GM18505 (cell line): ENCODE measurements around the gene VCP.
A peak's percentile ranks its signal among the peaks of the same experiment; 100 is the strongest.

Experiments
- ATAC-seq: cut with Tn5 transposase; IDR thresholded peaks from one replicate; pipeline ENCODE4 v1.9.1; 2021; ENCODE audit not compliant: unreplicated experiment
- POLR2A ChIP-seq: IDR thresholded peaks from 4 replicates; pipeline ENCODE4 v1.6.1; 2011; ENCODE audit warnings: borderline replicate concordance; ENCODE audit not compliant: insufficient read depth, insufficient read length; ENCODE audit errors: extremely low read depth

Gene VCP

DNA sequence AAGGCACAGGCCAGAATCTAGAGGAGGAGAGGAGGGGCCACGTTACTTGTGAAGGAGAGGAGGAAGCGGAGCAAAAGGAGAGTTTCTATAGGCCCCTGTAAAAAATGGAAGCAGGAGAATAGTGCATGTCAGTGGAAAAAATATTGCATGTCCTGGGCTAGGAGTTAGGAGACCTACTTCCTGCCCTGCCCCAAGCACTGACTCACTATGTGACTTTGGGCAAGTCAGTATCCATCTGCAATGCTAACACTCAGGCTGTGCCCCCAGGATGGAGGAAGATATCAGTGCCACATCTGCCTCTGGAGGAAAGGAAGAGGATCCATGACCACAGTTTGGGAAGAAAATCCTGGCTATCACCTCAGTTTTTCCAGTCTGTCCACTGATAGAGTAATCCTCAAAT lies 17.0 kb upstream of the VCP start:
- TF ChIP-seq POLR2A: no peak
- no peak for ATAC-seq

DNA sequence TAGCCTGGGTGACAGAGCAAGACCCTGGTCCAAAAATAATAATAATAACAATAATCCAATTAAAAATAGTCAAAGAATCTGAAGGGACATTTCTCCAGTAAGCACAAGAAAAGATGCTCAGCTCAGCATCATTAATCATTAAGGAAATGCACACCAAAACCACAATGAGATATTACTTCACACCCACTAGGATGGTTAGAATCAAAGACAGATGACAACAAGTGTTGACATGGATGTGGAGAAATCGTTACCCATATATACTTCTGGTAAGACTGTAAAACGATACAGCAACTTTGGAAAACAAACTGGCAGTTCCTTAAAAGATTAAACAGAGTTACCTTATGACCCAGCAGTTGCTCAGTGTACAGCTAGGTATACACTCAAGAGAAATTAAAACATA lies 12.7 kb upstream of the VCP start:
- no peak for ATAC-seq
- no peak for TF ChIP-seq POLR2A

DNA sequence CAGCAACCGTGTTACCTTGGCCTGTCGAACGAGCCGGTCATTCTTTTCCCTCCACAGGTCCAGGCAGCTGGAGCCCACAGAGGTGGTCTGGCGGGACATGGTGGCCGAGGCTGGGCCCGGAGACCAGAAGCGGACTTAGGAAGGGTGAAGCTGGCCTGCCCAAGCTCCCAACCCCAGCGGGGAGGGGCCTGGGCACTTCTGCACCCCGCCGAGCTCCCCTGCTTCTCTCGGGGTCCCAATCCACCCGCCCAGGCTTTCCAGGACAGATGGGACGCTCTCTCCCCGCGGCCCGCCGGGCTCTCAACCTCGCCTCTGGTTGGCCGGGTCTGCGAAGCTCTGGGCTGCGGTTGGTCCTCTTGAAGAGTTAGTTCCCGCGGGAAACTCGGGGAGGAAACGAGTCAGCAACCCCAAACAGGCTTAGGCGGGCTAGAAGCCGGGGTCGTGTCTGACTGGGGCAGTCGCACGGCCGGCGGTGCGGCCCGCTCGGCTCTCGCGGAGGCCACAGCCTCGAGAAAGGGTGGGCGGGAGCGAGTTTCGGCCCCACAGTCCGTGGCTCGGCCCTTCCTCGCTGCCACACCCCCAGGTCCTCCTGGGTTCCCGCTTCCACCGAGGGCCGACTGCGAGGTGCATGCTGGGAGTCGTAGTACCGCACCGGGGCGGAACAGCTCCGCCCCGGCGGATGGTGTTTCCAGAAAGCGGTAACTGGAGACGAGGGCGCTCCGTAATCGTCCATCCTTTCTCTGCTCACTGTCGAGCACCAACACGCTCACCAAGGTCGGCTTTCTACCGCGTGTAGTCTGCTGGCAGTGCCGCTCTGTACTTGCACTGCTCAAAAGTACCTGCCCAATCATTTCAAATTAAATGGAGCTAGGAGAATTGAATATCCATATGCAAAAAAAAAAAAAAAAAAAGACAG lies 7.3 kb upstream of the VCP start, which contains the start of gene FANCG:
TSS of gene FANCG (minus strand) at position 517 of the 916 bp plus-strand sequence. CDS start at position 99, 418 bp downstream.
- peak; percentile 73 for TF ChIP-seq POLR2A
- ATAC-seq: peak; percentile 85

DNA sequence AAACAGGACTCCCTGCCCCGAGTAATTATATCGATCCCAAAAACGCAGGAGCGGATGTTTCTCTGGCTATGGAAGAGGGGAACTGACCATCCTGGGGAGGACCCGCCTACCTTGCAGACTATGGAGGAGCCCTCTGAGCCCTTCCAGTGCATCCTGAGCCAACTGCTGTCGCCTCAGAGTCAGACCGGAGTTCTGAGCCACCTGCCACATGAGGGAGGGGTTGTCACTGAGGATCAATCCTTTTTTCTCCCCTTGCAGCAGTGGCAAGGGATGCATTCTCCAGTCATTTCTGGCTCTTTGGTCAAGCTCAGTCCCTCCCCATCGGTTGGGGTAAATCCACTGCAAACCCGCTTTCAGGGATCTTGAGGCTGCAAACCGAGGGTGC lies 6.6 kb upstream of the VCP start:
- no peak for ATAC-seq
- TF ChIP-seq POLR2A: no peak

DNA sequence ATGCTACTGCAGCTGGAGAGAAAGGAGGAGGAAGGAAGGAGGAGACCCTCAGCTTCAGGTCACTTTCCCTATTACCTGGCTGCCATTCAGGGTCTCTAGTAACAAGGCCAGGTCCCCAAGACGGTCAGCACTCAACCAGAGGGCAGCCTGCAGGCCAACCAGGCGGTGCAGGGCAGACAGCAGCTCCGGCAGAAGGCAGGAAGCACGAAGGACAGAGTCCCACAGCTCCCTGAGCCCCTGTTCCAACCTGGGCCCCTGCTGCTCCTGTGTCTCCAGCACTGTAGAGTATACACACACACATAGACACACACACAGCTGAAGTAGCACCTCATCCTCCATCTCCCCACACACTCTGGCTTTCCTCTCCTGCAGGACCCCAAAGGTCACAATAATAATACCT lies 5.6 kb upstream of the VCP start:
- no peak for TF ChIP-seq POLR2A
- ATAC-seq: no peak

DNA sequence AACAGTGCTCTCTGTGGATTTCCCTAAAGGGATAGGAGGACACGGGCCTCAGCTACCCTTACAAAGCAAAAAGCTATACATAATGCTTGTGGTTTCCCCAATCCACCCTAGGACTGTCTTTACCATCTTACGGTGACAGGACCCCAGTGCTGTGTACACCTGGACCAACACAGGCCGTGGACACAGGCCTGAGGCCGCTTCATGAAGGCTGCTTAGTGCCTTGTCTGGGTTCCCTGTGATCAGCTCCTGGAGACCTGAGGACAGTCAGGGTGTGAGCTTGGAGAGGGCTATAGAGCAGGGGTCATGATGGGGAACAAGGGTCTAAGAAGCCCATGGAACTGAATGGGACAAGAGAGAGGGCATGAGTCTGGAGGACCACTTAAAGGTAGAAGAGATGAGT lies 4.4 kb upstream of the VCP start:
- ATAC-seq: no peak
- TF ChIP-seq POLR2A: no peak

DNA sequence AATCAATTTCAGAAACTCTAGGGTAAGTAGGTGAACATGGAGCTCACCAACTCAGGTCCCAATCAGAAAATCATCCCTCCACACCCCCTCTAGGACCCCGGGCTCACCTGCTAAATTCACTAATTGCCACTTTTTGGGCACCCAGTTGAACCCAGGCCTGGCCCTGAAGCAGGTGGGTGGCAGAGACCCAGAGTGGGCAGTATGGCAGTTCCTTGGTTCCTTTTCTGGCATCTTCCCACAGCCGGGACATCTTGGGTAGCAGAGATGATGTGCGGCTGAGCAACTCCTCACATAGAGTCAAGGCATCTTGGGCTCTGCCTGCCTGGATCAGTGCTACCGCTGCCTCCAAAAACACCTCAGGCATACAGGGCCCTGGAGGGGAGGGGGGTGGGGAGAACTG lies 2.9 kb upstream of the VCP start:
- no peak for ATAC-seq
- TF ChIP-seq POLR2A: no peak

DNA sequence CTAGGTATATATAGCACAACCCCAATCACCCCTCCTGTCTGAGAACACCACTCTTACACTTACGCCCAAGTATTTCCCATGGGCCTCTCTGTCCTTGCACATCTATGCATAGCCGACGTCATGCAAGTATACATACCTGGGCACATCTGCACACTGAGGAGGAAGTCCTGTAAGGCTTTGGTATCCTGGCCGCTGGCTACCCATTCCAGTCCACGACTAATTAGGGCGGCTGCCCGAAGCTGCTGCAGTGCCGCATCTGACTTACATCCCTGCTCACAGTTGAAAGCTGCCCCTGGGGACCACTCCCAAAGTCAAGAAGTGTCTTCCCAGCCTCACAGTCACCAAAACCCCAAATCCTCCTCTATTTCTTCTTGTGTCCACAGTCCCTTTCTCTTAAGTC lies 2.4 kb upstream of the VCP start:
- no peak for TF ChIP-seq POLR2A
- ATAC-seq: no peak

DNA sequence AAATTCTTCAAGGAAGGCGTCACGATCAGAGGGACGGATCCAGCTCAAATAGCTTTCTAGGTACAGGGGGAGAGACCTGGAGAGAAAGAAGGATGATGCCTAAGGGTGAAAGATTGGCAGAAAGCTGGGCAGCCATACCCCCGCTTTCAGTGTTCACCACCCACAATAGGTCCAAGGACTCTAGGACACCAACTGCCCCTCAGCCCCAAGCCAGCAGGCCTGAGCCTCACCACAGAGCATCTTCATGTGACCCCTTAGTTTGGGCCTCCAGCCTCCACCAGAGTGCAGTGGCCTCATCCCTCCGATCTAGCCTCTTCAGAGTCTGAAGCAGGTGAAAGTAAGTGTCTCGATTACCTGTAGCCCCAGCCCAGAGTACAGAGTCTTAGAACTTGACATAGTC lies 1.7 kb upstream of the VCP start:
- TF ChIP-seq POLR2A: no peak
- ATAC-seq: no peak

DNA sequence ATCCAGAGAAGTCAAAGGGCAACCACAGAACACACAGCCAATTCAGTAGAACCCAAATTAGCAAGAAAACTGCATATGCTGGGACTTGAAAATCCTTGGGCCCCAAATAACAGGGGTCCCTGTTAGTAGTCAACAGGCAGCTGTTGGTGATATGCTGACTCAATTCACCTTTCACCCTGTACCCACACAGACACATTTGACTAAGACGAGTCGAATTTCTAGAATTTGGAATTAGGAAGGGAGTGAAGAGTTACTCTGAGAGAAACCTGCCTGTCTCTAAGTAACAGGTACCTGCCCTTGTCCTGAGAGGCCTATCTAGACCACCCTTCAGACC lies 821 bp upstream of the VCP start:
- TF ChIP-seq POLR2A: no peak
- ATAC-seq: no peak

DNA sequence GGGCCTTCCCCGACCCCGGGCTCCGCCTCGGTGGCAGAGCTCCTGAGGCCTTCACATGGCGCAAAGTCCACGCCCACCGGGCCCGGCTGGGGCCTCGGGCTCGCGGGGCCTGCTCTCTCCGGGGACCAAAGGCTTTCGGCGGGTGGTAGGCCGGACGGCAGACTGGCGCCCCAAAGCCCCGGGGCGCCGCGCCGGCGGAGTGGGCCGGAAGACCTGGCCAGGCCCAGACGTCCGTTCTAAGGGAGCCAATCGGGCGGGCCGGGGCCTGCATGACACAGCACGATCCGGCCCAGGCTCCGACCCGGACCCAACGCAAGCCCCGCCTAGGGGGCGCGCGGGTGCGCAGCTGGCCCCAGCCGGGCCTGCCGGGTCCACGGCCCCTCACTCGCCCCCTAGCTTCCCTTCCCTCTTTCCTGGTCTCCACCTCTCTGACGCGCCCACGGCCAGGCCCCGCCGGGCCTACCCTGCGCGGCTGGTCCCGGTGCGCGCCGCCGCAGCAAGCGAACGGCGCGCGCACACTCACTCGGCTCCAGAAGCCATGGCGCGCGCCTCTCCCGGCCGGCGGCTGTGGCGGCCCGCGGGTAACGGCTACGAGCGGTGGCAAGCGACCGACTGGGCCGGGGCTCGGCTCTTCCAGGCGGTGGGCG lies 488 bp downstream of the VCP start:
- peak; percentile 56 for ATAC-seq
- peak; percentile 74 for TF ChIP-seq POLR2A

DNA sequence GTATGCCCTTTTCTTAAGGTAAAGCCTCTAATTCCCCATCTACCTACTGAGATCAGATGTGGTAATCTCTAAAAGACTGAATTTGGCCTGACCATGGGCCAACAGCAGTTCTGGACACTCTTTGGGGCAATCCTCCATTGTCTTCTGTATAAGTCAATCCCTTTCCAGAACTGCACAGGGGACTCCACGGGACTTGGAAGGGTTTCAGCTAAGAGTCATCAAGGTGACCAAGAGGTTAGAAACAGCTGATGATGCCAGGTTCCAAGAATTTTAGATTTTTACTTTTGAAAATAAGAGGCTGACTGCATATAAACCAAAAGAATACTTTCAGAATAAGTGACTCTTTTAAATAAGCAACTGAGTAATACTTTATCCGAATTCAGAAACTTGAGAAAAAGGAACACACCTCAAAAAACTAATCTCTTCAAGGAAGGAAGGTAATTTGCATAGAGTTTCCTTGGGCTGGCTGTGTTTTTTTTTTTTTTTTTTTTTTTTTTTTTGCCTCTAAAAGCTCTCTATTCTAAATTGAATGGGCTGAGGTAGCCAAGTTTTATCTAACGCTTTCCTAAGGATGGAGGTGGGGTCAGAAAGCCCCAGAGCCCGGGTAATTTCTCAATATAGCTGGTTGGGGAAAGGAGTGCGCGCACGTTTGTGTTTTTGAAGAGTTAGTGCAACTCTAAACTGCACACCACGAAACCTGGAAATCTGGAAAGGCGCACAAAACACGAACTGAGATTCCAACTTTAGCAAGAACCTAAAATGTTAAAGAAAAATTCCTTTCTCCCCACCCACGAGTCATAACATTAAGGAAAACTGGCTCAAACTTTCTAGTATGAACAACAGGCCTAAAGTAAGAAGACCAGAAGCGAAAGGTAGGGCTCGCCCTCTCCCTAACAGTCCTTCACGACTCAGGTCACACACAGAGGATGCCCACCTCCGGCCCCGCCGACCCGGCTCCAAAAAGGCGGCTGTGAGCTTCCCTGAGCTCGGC lies 1.3 kb downstream of the VCP start:
- no peak for TF ChIP-seq POLR2A
- ATAC-seq: no peak

DNA sequence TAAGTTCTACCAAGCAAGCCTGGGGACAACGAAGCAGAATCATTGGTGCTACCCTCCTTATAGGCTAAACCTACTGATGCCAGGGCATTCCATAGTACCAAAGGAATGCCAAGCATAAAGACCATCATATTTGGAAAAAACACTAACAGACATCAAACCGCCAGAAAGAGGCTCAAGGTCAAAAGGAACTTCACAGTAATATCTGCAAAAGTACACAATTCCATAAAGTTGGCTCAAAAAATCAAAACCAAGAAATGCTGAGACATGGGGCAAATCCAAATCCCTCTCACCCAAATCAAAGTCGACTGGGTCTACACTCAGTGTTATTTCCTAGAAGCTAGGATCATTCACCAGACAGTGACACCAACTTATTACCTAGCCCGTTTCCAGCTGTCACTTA lies 3.4 kb downstream of the VCP start:
- ATAC-seq: no peak
- TF ChIP-seq POLR2A: no peak
